GM11168 (cell line): ENCODE measurements around the gene GTF2F2.
"Not testable (repeated sequence)": the region's sequence is repeated elsewhere in the genome, so short reads cannot be mapped to it uniquely, and the experiment has no call there.

Experiments
- in situ Hi-C: fragments of 300-500 bp; cut with MboI; formaldehyde crosslinking; loops from one replicate; pipeline ENCODE4 v1.12.0; 2022; ENCODE audit warnings: low sequenced_read_pairs; ENCODE audit not compliant: unreplicated experiment

GTF2F2 gene

GRCh38 chr13:45297456-45298205, 177.3 kb downstream of the GTF2F2 start:
- in situ Hi-C loops, result no loop called here

- in situ Hi-C loops, result no loop called here
Measured at GRCh38 chr13:45298206-45298505, 177.8 kb downstream of the GTF2F2 start.

- in situ Hi-C loops, result not testable (repeated sequence)
Measured at GRCh38 chr13:45298550-45298949, 178.2 kb downstream of the GTF2F2 start.

GRCh38 chr13:45299194-45299593, 178.9 kb downstream of the GTF2F2 start:
- in situ Hi-C loops, result no loop called here

DNA sequence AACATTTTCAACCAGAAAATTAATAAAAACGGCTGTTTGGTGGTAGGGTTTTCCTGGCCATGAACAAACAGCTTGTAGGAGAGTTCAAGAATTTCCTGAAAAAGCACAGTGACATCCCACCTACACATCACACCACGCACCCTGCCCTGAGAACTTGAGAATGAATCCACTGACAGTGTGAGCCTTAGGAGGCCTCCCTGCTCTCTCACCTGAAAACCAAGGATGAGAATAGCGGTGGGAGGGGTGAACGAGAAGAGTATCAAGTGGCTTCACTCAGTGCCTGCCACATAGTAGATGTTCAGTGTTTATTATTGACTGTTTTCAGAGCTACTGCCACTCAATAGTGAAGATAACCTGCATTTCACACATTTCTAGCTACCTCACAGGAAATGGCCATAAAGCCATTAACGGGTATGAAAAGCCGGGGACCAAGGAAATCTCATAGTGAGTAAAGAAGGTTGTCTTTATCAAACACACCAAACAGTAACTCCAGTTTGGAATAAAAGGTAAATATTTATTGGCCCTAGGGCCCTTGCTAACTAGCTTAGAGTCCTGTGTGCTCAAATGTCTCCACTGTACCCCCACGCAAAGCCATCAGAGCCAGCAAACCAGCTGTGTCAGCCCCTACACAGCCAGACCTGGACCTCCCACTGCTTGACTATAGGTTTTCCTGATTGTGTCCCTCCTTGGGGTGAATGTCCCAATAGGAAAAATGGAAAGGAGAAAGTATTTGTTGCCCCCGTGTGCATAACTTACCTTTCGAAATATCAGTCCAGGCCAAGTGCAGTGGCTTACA, 180.1 kb downstream of the GTF2F2 start:
- in situ Hi-C loops, result no loop called here

GRCh38 chr13:45301263-45301662, 181.0 kb downstream of the GTF2F2 start:
- in situ Hi-C loops, result no loop called here

GRCh38 chr13:45302507-45302906, 182.2 kb downstream of the GTF2F2 start:
- in situ Hi-C loops, result no loop called here

GRCh38 chr13:45303026-45303425, 182.7 kb downstream of the GTF2F2 start:
- in situ Hi-C loops, result no loop called here

DNA sequence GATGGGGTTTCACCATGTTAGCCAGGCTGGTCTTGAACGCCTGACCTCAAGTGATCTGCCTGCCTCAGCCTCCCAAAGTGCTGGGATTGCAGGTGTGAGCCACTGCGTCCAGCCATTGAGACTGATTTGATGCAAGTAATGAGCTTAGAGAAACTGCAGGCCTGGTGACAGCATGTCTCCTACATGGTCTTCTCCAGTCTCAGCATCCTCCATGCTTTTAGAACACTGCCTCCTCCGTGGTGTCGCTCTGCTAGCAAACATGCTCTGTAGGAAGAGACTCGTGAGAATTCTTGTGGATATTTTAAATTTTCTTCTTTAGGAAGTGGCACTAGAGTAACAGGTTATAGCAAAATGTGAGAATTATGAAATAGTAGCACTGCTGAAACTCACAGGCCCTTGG, 183.6 kb downstream of the GTF2F2 start:
- in situ Hi-C loops, result no loop called here

GRCh38 chr13:45305079-45305478, 184.8 kb downstream of the GTF2F2 start:
- in situ Hi-C loops, result loop anchor here (5.0 kb wide), 1 partner anchor 263 kb away; no protein-coding TSS in a partner anchor

GRCh38 chr13:45306966-45307365, 186.7 kb downstream of the GTF2F2 start:
- in situ Hi-C loops, result loop anchor here (5.0 kb wide), 1 partner anchor 265 kb away; no protein-coding TSS in a partner anchor

- in situ Hi-C loops, result no loop called here
Measured at GRCh38 chr13:45310341-45311131, 190.2 kb downstream of the GTF2F2 start.

DNA sequence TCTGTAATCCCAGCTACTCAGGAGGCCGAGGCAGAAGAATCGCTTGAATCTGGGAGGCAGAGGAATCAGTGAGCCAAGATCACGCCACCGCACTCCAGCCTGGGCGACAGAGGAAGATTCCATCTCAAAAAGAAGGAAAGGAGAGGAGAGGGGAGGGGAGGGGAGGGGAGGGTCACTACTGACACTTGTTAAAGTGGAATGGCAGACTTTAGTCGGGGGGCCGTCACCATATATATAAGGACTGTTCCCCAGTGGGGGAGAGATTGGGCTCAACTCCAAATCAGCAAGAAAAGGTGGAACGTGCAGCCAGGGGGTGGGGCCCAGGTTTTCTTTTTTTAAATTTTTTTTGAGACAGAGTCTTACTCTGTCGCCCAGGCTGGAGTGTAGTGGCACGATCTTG, 194.5 kb downstream of the GTF2F2 start:
- in situ Hi-C loops, result no loop called here

- in situ Hi-C loops, result no loop called here
Measured at GRCh38 chr13:45315520-45316167, 195.3 kb downstream of the GTF2F2 start.

DNA sequence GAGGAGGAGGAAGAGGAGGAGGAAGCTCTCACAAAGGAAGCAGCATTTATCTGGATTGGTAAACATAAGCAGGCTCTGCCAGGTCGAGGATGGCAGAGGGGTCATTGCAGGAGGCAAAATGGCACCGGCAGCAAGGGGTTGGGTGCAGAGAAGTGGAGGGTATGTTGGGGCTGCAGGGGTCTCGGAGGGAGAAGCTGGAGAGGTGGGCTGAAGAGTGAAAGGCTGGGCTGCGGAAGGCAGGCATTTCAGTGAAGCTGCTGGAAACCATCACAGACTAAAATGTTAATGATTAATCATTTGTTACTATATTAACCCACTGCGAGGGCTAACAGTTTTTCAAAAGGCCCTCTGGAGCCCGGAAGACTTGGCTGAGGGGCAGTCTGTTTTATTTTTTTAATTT, 196.0 kb downstream of the GTF2F2 start:
- in situ Hi-C loops, result no loop called here

GRCh38 chr13:45316996-45317395, 196.7 kb downstream of the GTF2F2 start:
- in situ Hi-C loops, result no loop called here

GRCh38 chr13:45320876-45321629, 200.7 kb downstream of the GTF2F2 start:
- in situ Hi-C loops, result no loop called here

- in situ Hi-C loops, result no loop called here
Measured at GRCh38 chr13:45325806-45326205, 205.5 kb downstream of the GTF2F2 start.

- in situ Hi-C loops, result no loop called here
Measured at GRCh38 chr13:45327253-45327955, 207.1 kb downstream of the GTF2F2 start.
